Cardiac septum (tissue), 1 donor: ENCODE results near the gene EPO. TPM values are rescaled to one million over a fixed set of nuclear protein-coding genes. Genes with fewer than 3 reads are reported as not detected.

Experiments used
- DNase-seq: peaks from one replicate; pipeline ENCODE4 v3.0.0-alpha.2; 2020; ENCODE audit warnings: low spot score
- intact Hi-C: fragments of 100-400 bp; cut with DNase I; formaldehyde crosslinking; loops from one replicate; pipeline ENCODE4 v1.14.0; 2022
- total RNA-seq: library from RNA; stranded (reverse); fragmentation: NEBNext Ultra II Directional; extraction: Animal tissue kit (Norgen Biotek cat#: 25700); gene quantifications from one replicate; pipeline ENCODE4 v1.2.1, GENCODE V29; 2021
- donor health status: DM: no; HTN: no; CAD: no.

The EPO gene
- total RNA-seq, 1 donor from 2014 or later = not detected

DNA sequence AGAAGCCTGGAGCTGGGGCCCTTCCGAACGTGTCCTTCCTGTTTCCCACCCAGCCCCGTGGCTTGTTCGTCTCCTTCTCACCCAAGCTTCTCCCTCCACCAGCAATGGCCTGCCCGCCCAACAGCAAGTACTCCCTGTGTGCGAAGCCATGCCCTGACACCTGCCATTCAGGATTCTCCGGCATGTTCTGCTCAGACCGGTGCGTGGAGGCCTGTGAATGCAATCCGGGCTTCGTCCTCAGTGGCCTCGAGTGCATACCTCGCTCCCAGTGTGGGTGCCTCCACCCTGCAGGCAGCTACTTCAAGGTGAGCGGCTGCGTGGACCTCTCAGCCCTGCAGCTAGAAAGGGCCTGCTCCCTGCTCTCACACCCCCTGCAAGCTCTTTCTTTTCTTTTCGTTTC, 45.0 kb downstream of the EPO start:
- intact Hi-C loops = no loop called here

DNA sequence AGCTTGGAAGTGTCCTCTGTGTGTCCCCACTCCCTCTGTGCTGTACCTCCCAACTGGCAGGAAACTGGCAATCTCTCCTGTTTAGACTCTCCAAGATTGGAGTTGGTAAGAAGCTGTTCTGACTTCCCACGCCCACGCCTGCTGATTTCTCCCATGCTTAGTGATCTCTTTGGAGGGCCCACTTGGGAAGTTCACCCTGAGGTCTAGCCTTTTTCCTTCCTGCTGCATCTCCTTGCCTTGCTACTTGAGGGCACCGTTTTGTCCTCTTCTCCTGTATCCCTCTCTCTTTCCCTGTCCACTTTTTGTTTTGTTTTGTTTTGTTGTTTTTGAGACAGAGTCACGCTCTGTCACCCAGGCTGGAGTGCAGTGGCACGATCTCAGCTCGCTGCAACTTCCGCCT, 48.5 kb downstream of the EPO start:
- intact Hi-C loops = no loop called here
- DNase-seq = no peak

More for the DNA sequence above, 45.0 kb downstream of the EPO start:
- DNase-seq = no peak

Other genes starting within 250 kb of the EPO start
- 35.0 TPM for gene TSC22D4, start 241.3 kb upstream of the EPO start, total RNA-seq
- gene NYAP1, start 236.5 kb upstream of the EPO start, total RNA-seq = 0.22 TPM
- gene AGFG2, start 181.3 kb upstream of the EPO start, total RNA-seq = 28.6 TPM
- gene SAP25, start 146.6 kb upstream of the EPO start, total RNA-seq = not detected
- 25.8 TPM for gene LRCH4, start 134.3 kb upstream of the EPO start, total RNA-seq
- 0.40 TPM for gene FBXO24, start 134.1 kb upstream of the EPO start, total RNA-seq
- 39.5 TPM for gene PCOLCE, start 118.1 kb upstream of the EPO start, total RNA-seq
- gene MOSPD3, start 107.9 kb upstream of the EPO start, total RNA-seq = 9.2 TPM
- gene TFR2, start 78.9 kb upstream of the EPO start, total RNA-seq = 0.13 TPM
- not detected for gene ACTL6B, start 64.0 kb upstream of the EPO start, total RNA-seq
- 123 TPM for gene GNB2, start 46.7 kb upstream of the EPO start, total RNA-seq
- gene GIGYF1, start 26.2 kb upstream of the EPO start, total RNA-seq = 23.9 TPM
- 25.1 TPM for gene POP7, start 14.3 kb upstream of the EPO start, total RNA-seq
- gene ZAN, start 13.1 kb downstream of the EPO start, total RNA-seq = not detected
- gene EPHB4, start 107.1 kb downstream of the EPO start, total RNA-seq = 23.9 TPM
- 6.9 TPM for gene SLC12A9, start 132.2 kb downstream of the EPO start, total RNA-seq
- 24.4 TPM for gene TRIP6, start 146.9 kb downstream of the EPO start, total RNA-seq
- gene SRRT, start 154.6 kb downstream of the EPO start, total RNA-seq = 62.9 TPM
- gene UFSP1, start 169.2 kb downstream of the EPO start, total RNA-seq = 2.1 TPM
- gene ACHE, start 175.4 kb downstream of the EPO start, total RNA-seq = 2.1 TPM
- 0.86 TPM for gene MUC3A, start 229.1 kb downstream of the EPO start, total RNA-seq
- 0.19 TPM for gene MUC12, start 249.1 kb downstream of the EPO start, total RNA-seq